Subcutaneous preadipocyte (primary cell): ENCODE data around the gene ACBD4. TPM values are rescaled to one million over a fixed set of nuclear protein-coding genes. Genes with fewer than 3 reads are reported as not detected.

Experiments used
- small RNA-seq: library from RNA; depleted of rRNA; stranded (forward); fragments of <200 nt; gene quantifications from one replicate; pipeline ENCODE3, GENCODE V24; 2012
- total RNA-seq: library from RNA; depleted of rRNA; stranded (reverse); fragments of >200 nt; gene quantifications from 2 replicates; pipeline ENCODE4 v1.2.3, GENCODE V29; 2012

Gene ACBD4, protein sequence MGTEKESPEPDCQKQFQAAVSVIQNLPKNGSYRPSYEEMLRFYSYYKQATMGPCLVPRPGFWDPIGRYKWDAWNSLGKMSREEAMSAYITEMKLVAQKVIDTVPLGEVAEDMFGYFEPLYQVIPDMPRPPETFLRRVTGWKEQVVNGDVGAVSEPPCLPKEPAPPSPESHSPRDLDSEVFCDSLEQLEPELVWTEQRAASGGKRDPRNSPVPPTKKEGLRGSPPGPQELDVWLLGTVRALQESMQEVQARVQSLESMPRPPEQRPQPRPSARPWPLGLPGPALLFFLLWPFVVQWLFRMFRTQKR
- total RNA-seq, result 4.5 and 6.2 TPM in 2 replicates

DNA sequence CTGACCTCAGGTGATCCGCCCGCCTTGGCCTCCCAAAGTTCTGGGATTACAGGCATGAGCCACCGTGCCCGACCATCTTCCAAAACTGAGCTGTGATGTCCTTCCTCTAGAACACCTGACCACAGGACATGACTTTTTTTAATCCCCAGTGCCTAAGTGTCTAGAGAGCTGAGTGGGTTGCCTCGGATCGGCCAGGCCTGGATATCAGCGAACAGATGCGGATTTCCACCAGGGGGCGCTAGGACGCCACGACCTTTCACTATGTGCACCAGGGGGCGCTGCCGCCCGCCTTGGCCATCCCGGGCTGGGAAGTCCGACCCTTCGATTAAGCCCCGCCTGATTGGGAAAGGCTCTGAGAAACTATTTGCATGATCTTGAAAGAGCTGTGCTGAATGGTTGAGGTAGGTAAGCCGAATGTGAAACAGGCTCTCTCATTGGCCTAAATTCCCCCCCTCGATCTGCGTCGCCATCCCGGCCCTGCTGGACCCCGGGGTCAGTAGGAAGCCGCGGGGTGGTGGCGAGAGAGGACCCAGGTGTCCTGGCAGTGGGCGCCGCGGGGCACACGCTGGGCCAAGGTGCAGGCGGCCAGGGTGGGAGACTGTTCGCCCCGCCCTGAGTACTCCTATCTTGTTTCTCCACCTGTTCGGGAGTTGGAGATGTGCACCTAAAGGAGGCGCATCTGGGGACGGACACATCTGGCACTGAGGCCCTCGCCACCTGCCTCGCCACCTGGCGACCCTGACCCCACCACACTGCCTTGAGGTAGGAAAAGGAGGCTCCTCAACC, at the start of gene ACBD4:
TSS of gene ACBD4 (plus strand) at position 496 of the 786 bp plus-strand sequence. CDS start 458 bp downstream, outside the sequence.

DNA sequence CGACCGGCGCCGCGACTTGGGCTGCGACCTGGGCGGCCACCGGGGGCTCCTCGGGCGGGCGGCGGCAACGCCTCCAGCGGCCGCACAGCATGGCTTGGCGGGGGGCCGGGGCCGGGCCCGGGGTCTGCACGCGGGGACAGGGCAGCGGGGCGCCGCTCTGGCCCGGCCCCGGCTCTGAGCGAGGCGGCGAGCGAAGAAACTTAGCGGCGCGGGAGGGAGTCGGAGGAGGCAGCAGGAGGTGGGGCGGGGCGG, 3.2 kb upstream of the ACBD4 start, which contains the start of gene PLCD3:
TSS of gene PLCD3 (minus strand) at position 196 of the 252 bp plus-strand sequence. CDS start at position 91, 105 bp downstream.

DNA sequence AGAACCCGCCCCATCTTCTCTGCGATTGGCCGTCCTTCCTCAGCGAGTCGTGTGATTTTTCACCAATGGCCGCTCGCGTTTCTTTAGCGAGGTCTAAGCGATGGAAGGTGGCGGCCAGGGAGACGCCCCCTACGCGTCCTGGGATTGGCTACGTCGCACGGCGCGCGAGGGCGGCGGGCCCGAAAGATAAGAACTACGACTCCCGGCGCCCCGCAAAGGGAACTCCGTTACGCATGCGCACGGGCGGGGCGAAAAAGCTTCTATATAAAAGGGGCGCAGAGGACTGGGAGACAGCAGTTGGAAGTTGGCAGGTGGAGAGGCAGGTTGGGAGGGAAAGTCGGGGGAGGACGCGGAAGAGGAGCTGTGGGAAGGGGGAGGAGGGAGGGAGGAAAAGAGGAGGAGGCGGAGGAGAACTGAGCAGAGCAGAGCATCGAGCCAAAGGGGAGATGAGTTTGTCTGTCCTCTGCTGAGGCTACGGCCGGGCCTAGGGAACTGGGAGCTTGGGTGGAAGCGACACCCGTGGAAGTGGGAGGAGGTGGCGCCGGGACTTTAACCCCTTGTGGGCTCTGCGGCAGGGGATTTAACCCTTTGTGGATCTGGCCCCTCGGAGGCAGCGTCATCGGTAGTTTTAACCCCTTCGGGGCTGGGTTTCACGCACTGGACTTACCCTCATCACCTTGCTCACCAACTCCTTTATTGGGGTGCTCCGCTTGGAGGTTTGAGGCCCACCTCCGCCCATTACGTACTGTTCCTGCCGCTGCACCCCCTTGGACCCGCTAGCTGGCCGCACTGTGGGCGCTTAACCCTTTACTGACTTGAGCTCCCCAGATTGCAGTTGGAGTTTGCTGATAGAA, 12.9 kb downstream of the ACBD4 start, which contains the start of gene HEXIM1:
TSS of gene HEXIM1 (plus strand) at position 293 of the 854 bp plus-strand sequence. CDS start 716 bp downstream, outside the sequence.

DNA sequence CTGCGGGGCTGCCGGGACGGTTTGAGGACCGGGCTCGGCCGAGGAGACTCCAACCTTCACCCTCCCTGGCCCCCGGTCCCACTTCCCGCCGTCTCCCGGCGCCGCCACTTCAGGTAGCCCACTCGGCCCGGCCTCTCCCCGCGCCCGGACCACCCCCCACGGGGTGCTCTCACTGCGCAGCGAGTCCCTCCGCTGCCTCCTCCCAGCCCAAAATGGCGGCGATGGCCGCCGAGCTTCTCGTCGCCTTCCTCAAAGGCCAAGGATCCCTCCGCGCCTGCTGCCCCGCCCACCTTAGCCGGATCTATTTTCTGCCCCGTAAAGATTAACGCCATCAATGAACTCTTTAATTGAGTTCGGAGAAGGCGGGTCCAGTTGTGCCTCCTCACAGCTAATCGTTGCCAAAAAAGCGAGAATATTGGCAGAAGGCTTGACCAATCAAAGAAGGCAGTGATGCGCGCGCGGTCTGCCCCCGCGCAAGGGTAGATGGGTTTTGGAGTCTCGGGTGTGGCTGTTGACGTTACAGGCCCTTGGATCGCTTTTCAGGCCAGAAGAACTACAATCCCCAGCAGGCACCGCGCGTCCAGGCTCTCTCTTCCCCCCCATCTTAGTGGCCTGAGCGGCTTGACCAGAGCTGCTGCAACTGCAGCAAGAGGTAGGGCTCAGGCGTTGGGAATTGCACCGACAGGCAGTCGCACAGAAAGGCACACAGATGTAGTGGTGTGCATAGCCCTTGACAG, 26.0 kb downstream of the ACBD4 start, which contains the start of gene HEXIM2:
TSS of gene HEXIM2 (plus strand) at position 588 of the 737 bp plus-strand sequence. CDS start 919 bp downstream, outside the sequence.

Small RNA genes within 50 kb of the gene (small RNA-seq; reads per million reads assigned to genes)
- gene MIR6784, result not detected

Other genes with a start within 250 kb of the ACBD4 start
- 91.9 and 115 TPM in 2 replicates for gene EFTUD2, start 236.2 kb upstream of the ACBD4 start, total RNA-seq
- gene GFAP, start 220.2 kb upstream of the ACBD4 start, total RNA-seq, result 0.73 TPM in 1 of 2 replicates, not detected in the other
- 5.9 and 13.5 TPM in 2 replicates for gene KIF18B, start 187.9 kb upstream of the ACBD4 start, total RNA-seq
- gene C1QL1, start 167.4 kb upstream of the ACBD4 start, total RNA-seq, result under 0.01 and 0.20 TPM in 2 replicates
- gene DCAKD, start 84.1 kb upstream of the ACBD4 start, total RNA-seq, result 35.0 and 37.1 TPM in 2 replicates
- 75.7 and 80.5 TPM in 2 replicates for gene NMT1, start 74.4 kb upstream of the ACBD4 start, total RNA-seq
- gene PLCD3, start 3.2 kb upstream of the ACBD4 start, total RNA-seq, result 40.3 and 48.1 TPM in 2 replicates
- gene HEXIM1, start 12.8 kb downstream of the ACBD4 start, total RNA-seq, result 3.7 TPM in 2 replicates
- 4.9 and 14.0 TPM in 2 replicates for gene HEXIM2, start 26.2 kb downstream of the ACBD4 start, total RNA-seq
- 4.8 and 5.3 TPM in 2 replicates for gene FMNL1, start 86.2 kb downstream of the ACBD4 start, total RNA-seq
- not detected in 2 replicates for gene SPATA32, start 126.4 kb downstream of the ACBD4 start, total RNA-seq
- 1.8 and 3.3 TPM in 2 replicates for gene MAP3K14, start 181.3 kb downstream of the ACBD4 start, total RNA-seq